Upper lobe of left lung (tissue), 4 donors: ENCODE data around the gene CEP164.

Experiments used
- CTCF ChIP-seq, 6 experiments: fragments of 450-650 bp in 4 of 6; fragments of 200-600 bp in 2 of 6; sonication (generic) in 2 of 6; IDR thresholded peaks; one replicate each; pipeline ENCODE4 v1.5.1; 2016 to 2019; ENCODE audit warnings: antibody characterized with exemption in 6 of 6
- POLR2AphosphoS5 ChIP-seq, 2 donors: sonication (generic); formaldehyde crosslinking; IDR thresholded peaks; one replicate each; pipeline ENCODE4 v1.5.1; 2017; ENCODE audit warnings: antibody characterized with exemption in 2 of 2

- TF ChIP-seq CTCF (IDR thresholded peaks at IDR 0.05), result no peak
- TF ChIP-seq POLR2AphosphoS5 (IDR thresholded peaks at IDR 0.05), result no peak
Observed at GRCh38 chr11:117438371-117439000, 110.8 kb downstream of the CEP164 start.
